ENCODE measurements around the gene RAD23A. TPM values are rescaled to one million over a fixed set of nuclear protein-coding genes. Genes with fewer than 3 reads are reported as not detected.
"Not testable (repeated sequence)": the region's sequence is repeated elsewhere in the genome, so short reads cannot be mapped to it uniquely, and the experiment has no call there.

The RAD23A gene
- polyA plus RNA-seq, 1 experiment = 36.2 TPM

DNA sequence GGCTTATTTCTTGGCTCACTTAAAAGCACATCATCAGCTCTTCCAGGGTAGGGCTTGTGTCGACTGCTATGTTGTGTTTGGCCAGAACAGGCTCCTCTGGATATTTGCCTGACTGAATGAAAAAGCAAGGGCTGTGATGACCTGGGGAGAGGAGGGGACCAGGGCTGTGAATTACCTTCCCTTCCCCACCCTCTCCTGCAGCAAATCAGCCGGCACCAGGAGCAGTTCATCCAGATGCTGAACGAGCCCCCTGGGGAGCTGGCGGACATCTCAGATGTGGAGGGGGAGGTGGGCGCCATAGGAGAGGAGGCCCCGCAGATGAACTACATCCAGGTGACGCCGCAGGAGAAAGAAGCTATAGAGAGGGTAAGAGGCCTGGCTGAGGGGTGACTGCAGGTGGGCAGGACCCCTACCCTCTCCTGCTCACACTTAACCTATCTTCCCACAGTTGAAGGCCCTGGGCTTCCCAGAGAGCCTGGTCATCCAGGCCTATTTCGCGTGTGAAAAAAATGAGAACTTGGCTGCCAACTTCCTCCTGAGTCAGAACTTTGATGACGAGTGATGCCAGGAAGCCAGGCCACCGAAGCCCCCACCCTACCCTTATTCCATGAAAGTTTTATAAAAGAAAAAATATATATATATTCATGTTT, 7.0 kb downstream of the RAD23A start:
- Histone ChIP-seq H3K4me3 (ENCODE audit: low read depth, low read length) (no peak overlapping the region), H3K27ac (ENCODE audit: low read depth, low read length) (peak overlapping the region; percentile 90), H3K9me3 (ENCODE audit: control insufficient read depth, insufficient read depth, low read length) (no peaks in the 10 kb centered on the region; the same call in 1 of the 2 replicates), H3K27me3 (ENCODE audit: control insufficient read depth, insufficient read depth, low read length) (no peaks in the 10 kb centered on the region)
- DNase-seq (ENCODE audit: low read depth, low spot score) = no peak
- ChIA-PET POLR2A (no interaction called here), CTCF (interaction anchor here (1.2 kb wide), 1 partner anchor 13 kb away, joined by 9 read pairs; no protein-coding TSS in a partner anchor)
- TF ChIP-seq, protein P1, sequence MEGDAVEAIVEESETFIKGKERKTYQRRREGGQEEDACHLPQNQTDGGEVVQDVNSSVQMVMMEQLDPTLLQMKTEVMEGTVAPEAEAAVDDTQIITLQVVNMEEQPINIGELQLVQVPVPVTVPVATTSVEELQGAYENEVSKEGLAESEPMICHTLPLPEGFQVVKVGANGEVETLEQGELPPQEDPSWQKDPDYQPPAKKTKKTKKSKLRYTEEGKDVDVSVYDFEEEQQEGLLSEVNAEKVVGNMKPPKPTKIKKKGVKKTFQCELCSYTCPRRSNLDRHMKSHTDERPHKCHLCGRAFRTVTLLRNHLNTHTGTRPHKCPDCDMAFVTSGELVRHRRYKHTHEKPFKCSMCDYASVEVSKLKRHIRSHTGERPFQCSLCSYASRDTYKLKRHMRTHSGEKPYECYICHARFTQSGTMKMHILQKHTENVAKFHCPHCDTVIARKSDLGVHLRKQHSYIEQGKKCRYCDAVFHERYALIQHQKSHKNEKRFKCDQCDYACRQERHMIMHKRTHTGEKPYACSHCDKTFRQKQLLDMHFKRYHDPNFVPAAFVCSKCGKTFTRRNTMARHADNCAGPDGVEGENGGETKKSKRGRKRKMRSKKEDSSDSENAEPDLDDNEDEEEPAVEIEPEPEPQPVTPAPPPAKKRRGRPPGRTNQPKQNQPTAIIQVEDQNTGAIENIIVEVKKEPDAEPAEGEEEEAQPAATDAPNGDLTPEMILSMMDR (IDR thresholded peaks at IDR 0.05; ENCODE audit: low read depth, low read length) = no peak

DNA sequence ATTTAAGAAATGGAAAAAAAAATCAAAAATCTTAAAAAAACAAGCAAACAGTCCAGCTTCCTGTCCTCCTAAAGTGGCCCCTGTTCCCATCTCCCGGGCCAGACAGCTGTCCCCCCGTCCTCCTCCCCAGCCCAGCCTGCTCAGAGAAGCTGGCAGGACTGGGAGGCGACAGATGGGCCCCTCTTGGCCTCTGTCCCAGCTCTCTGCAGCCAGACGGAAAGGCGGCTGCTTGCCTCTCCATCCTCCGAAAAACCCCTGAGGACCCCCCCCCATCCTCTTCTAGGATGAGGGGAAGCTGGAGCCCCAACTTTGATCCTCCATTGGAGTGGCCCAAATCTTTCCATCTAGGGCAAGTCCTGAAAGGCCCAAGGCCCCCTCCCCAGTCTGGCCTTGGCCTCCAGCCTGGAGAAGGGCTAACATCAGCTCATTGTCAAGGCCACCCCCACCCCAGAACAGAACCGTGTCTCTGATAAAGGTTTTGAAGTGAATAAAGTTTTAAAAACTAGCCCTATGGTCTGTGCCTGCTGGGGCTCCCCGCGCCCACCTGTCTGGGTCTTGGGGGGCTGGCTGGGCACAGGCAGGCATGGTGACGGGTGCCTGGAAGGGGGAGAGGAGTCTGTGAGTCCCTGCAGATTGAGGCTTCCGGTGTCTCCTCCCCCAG, 7.6 kb downstream of the RAD23A start:
- Histone ChIP-seq H3K9me3 (ENCODE audit: control insufficient read depth, insufficient read depth, low read length) (no peaks in the 10 kb centered on the region; the same call in 1 of the 2 replicates), H3K27ac (ENCODE audit: low read depth, low read length) (peak overlapping the region; percentile 90), H3K4me3 (ENCODE audit: low read depth, low read length) (no peak overlapping the region), H3K27me3 (ENCODE audit: control insufficient read depth, insufficient read depth, low read length) (no peaks in the 10 kb centered on the region)
- POLR2A ChIA-PET = no interaction called here
- TF ChIP-seq, protein P1 (IDR thresholded peaks at IDR 0.05; ENCODE audit: low read depth, low read length) = no peak
- CTCF ChIA-PET = interaction anchor here (0.6 to 1.2 kb wide), 2 partner anchors 7 to 12 kb away, joined by 3 to 9 read pairs; no protein-coding TSS in a partner anchor
- DNase-seq (ENCODE audit: low read depth, low spot score) = no peak

DNA sequence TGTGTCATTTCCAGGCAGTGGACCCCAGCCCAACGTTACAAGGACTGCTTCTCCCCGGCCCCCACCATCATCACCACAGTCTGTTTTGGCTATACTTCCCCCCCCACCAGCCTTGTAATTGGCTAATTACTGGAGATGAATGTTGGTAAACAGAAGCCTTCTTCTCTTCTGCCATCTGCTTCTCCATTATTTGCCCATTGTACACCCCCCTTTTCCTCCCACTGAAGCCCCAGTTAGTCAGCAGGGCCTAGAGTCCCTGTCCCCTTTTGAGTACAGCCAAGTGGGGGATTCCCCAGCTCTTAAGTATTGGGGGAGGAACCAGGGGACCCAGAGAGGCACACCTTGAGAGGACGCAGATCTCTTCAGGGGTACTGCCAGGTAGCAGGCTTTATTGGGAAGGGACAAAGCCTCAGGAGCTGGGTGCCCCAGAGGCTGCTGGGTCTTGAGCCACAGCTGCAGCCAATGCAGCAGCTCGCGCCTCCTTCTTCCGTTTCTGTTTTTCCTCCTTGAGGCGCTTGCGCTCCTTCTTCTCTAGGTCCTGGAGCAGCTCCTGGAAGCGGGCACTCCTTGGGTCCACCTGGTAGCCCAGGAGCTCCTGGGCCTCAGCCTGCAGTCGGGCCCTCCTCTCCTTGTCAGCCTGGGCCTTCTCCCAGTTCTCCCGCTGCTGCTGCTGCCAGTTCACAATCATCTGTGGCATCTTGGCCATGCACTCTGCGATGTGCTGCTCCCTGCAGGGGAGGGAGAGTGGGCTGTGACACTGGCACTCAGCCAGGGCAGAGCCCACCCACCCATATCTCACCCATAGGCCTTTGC, 8.3 kb downstream of the RAD23A start:
- no peaks in the 10 kb centered on the region for H3K27me3 ChIP-seq (ENCODE audit: control insufficient read depth, insufficient read depth, low read length)
- TF ChIP-seq, protein P1 (IDR thresholded peaks at IDR 0.05; ENCODE audit: low read depth, low read length) = no peak
- no peaks in the 10 kb centered on the region; the same call in 1 of the 2 replicates for H3K9me3 ChIP-seq (ENCODE audit: control insufficient read depth, insufficient read depth, low read length)
- DNase-seq (ENCODE audit: low read depth, low spot score) = no peak
- no peak overlapping the region for H3K4me3 ChIP-seq (ENCODE audit: low read depth, low read length)
- CTCF ChIA-PET = interaction anchor here (0.6 to 3.4 kb wide), 3 partner anchors 8 to 12 kb away, joined by 3 to 30 read pairs (median 9); no protein-coding TSS in a partner anchor
- peak overlapping the region; percentile 90 for H3K27ac ChIP-seq (ENCODE audit: low read depth, low read length)
- POLR2A ChIA-PET = interaction anchor here (0.8 to 1.3 kb wide), 2 partner anchors 8 to 15 kb away, joined by 3 to 4 read pairs; no protein-coding TSS in a partner anchor

DNA sequence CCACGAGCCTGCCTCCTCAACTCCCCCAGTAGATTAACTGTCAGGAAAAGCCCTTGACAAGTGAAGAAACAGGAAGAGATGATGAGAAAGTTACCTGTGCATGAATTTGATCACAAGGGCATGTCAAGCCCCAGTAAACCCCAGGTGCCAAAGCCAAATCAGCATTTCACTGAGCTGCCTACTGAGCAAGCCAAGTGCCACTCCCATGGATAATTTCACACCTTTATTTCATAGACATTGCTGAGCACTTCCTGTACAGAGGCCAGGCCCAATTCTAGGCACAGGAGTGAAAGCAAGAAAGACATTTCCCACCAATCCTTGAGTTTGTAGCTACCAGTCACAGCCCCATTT, 8.9 kb downstream of the RAD23A start:
- H3K27me3 ChIP-seq (ENCODE audit: control insufficient read depth, insufficient read depth, low read length) = no peaks in the 10 kb centered on the region
- no peaks in the 10 kb centered on the region; the same call in 1 of the 2 replicates for H3K9me3 ChIP-seq (ENCODE audit: control insufficient read depth, insufficient read depth, low read length)
- ChIA-PET POLR2A (interaction anchor here (0.8 to 1.3 kb wide), 2 partner anchors 8 to 15 kb away, joined by 3 to 4 read pairs; no protein-coding TSS in a partner anchor), CTCF (interaction anchor here (0.7 to 3.4 kb wide), 2 partner anchors 11 to 139 kb away, joined by 3 to 30 read pairs; no protein-coding TSS in a partner anchor)
- H3K4me3 ChIP-seq (ENCODE audit: low read depth, low read length) = no peak overlapping the region
- DNase-seq (ENCODE audit: low read depth, low spot score) = no peak
- H3K27ac ChIP-seq (ENCODE audit: low read depth, low read length) = no peak overlapping the region
- TF ChIP-seq, protein P1 (IDR thresholded peaks at IDR 0.05; ENCODE audit: low read depth, low read length) = no peak

DNA sequence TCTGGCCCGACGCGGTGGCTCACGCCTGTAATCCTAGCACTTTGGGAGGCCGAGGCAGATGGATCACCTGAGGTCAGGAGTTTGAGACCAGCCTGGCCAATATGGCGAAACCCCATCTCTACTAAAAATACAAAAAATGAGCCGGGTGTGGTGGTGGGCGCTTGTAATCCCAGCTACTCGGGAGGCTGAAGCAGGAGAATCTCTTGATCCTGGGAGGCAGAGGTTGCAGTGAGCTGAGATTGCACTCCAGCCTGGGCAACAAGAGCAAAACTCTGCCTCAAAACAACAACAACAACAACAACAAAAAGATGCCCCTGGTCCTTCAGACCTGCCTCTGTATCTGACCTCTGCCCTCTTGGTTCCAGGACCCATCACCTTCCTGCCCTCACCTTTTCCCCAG, 9.9 kb downstream of the RAD23A start:
- POLR2A ChIA-PET = interaction anchor here (1.8 kb wide), 1 partner anchor 9 kb away, joined by 8 read pairs; the partner anchor contains the start of gene RAD23A
- not testable (repeated sequence) for DNase-seq (ENCODE audit: low read depth, low spot score)
- H3K4me3 ChIP-seq (ENCODE audit: low read depth, low read length) = peak overlapping the region; percentile 99

More for the DNA sequence above, 9.9 kb downstream of the RAD23A start:
- CTCF ChIA-PET = interaction anchor here (3.4 kb wide), 1 partner anchor 10 kb away, joined by 30 read pairs; no protein-coding TSS in a partner anchor
- not testable (repeated sequence) for H3K9me3 ChIP-seq (ENCODE audit: control insufficient read depth, insufficient read depth, low read length); H3K27me3 ChIP-seq (ENCODE audit: control insufficient read depth, insufficient read depth, low read length)
- H3K27ac ChIP-seq (ENCODE audit: low read depth, low read length) = peak overlapping the region; percentile 11

All from AG04450 (cell line).